HEK293 (cell line): ENCODE data around the gene CHGA.

Experiments
- CTCF ChIP-seq: fragments of 450-650 bp; formaldehyde crosslinking; IDR thresholded peaks from 2 replicates; pipeline ENCODE4 v1.5.1; 2016; ENCODE audit warnings: missing biosample characterization, missing genetic modification characterization
- KLF1 ChIP-seq: fragments of 450-650 bp; formaldehyde crosslinking; IDR thresholded peaks from 2 replicates; pipeline ENCODE4 v1.5.1; 2016; ENCODE audit warnings: missing biosample characterization, missing genetic modification characterization
- KLF17 ChIP-seq: fragments of 450-650 bp; formaldehyde crosslinking; IDR thresholded peaks from 2 replicates; pipeline ENCODE4 v1.5.1; 2016; ENCODE audit warnings: missing biosample characterization, missing genetic modification characterization
- KLF7 ChIP-seq: fragments of 450-650 bp; formaldehyde crosslinking; IDR thresholded peaks from 2 replicates; pipeline ENCODE4 v1.5.1; 2016; ENCODE audit warnings: missing biosample characterization, missing genetic modification characterization, borderline replicate concordance
- OSR2 ChIP-seq: fragments of 450-650 bp; formaldehyde crosslinking; IDR thresholded peaks from 2 replicates; pipeline ENCODE4 v1.5.1; 2016; ENCODE audit warnings: missing biosample characterization, missing genetic modification characterization
- TCF7L2 ChIP-seq: IDR thresholded peaks from 2 replicates; pipeline ENCODE4 v1.6.1; 2011; ENCODE audit warnings: low read depth, mild to moderate bottlenecking, inconsistent platforms, low read length, moderate library complexity, borderline replicate concordance
- YY1 ChIP-seq: fragments of 450-650 bp; formaldehyde crosslinking; IDR thresholded peaks from 2 replicates; pipeline ENCODE4 v1.5.1; 2018; ENCODE audit warnings: missing biosample characterization, missing genetic modification characterization
- YY2 ChIP-seq: fragments of 450-650 bp; formaldehyde crosslinking; IDR thresholded peaks from 2 replicates; pipeline ENCODE4 v1.5.1; 2016; ENCODE audit warnings: missing biosample characterization, missing genetic modification characterization
- ZBTB10 ChIP-seq: fragments of 450-650 bp; formaldehyde crosslinking; IDR thresholded peaks from 2 replicates; pipeline ENCODE4 v1.5.1; 2016; ENCODE audit warnings: missing biosample characterization, missing genetic modification characterization
- ZBTB49 ChIP-seq: fragments of 450-650 bp; formaldehyde crosslinking; IDR thresholded peaks from 2 replicates; pipeline ENCODE4 v1.5.1; 2016; ENCODE audit warnings: missing biosample characterization, missing genetic modification characterization, low read depth
- ZNF121 ChIP-seq: fragments of 450-650 bp; formaldehyde crosslinking; IDR thresholded peaks from 2 replicates; pipeline ENCODE4 v1.5.1; 2016; ENCODE audit warnings: missing biosample characterization, missing genetic modification characterization
- ZNF214 ChIP-seq: fragments of 450-650 bp; formaldehyde crosslinking; IDR thresholded peaks from 2 replicates; pipeline ENCODE4 v1.5.1; 2017; ENCODE audit warnings: missing biosample characterization, mild to moderate bottlenecking, missing genetic modification characterization, borderline replicate concordance
- ZNF280C ChIP-seq: fragments of 450-650 bp; formaldehyde crosslinking; IDR thresholded peaks from 2 replicates; pipeline ENCODE4 v1.5.1; 2016; ENCODE audit warnings: missing biosample characterization, missing genetic modification characterization
- ZNF292 ChIP-seq: fragments of 450-650 bp; formaldehyde crosslinking; IDR thresholded peaks from 2 replicates; pipeline ENCODE4 v1.5.1; 2016; ENCODE audit warnings: low read depth, missing biosample characterization, missing genetic modification characterization, borderline replicate concordance

- TF ChIP-seq KLF1 (no peak), CTCF (tag by site-specific recombination) (no peak), ZNF214 (tag by site-specific recombination) (no peak), OSR2 (tag by site-specific recombination) (no peak), KLF7 (tag by site-specific recombination) (no peak), ZNF280C (tag by site-specific recombination) (no peak), YY2 (no peak), TCF7L2 (no peak), ZBTB10 (no peak), ZNF121 (tag by site-specific recombination) (no peak), KLF17 (tag by site-specific recombination) (no peak), YY1 (tag by site-specific recombination) (no peak), ZNF292 (tag by site-specific recombination) (no peak), ZBTB49 (no peak)
Observed at GRCh38 chr14:92981726-92982125, 58.8 kb downstream of the CHGA start.
